Measurements from ENCODE around the gene HBP1. TPM values are rescaled to one million over a fixed set of nuclear protein-coding genes. Genes with fewer than 3 reads are reported as not detected.
"Not testable (repeated sequence)": the region's sequence is repeated elsewhere in the genome, so short reads cannot be mapped to it uniquely, and the experiment has no call there.

Gene HBP1
- total RNA-seq, 2 donors from 2014 or later = 24.3 to 33.7 TPM

GRCh38 chr7:107234436-107234835 lies 65.6 kb downstream of the HBP1 start:
- no peaks in the 10 kb centered on the region for H3K9me3 Mint-ChIP-seq
- no peaks in the 10 kb centered on the region for H3K4me1 Mint-ChIP-seq (ENCODE audit: low read depth in 2 of 2)
- no peak for DNase-seq (ENCODE audit: low spot score)
- H3K4me3 Mint-ChIP-seq = no peak overlapping the region
- no peaks in the 10 kb centered on the region for H3K27me3 Mint-ChIP-seq
- no peak for ATAC-seq
- H3K27ac Mint-ChIP-seq = no peak overlapping the region
- no peaks in the 10 kb centered on the region for H3K36me3 Mint-ChIP-seq

- H3K9me3 Mint-ChIP-seq = no peaks in the 10 kb centered on the region
- no peak for DNase-seq (ENCODE audit: low spot score)
- no peaks in the 10 kb centered on the region for H3K27me3 Mint-ChIP-seq
- H3K4me3 Mint-ChIP-seq = no peak overlapping the region
- no peaks in the 10 kb centered on the region for H3K36me3 Mint-ChIP-seq
- H3K4me1 Mint-ChIP-seq (ENCODE audit: low read depth in 2 of 2) = no peaks in the 10 kb centered on the region
- no peak for ATAC-seq
- no peak overlapping the region for H3K27ac Mint-ChIP-seq
Measured at GRCh38 chr7:107236862-107237261, 68.1 kb downstream of the HBP1 start.

DNA sequence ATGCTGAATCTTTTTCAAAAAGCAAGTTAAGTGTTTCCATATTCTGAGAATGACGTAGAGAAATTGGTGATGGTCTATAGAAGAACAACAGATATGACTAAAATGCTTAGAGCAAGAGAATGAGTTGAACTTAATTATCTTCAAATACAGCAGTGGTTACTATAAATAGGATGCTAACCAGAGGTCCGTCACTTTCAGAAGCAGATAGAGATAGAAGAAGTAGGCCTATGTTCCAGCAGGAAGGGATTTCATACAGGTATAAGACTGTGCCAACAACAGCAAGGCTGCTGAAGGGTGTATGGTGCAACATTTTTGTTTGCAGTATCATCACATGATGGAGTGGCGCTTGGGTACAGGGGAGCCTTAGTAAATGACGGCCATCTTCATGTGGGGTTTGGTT lies 68.6 kb downstream of the HBP1 start:
- Mint-ChIP-seq H3K27ac (no peak overlapping the region), H3K4me3 (no peak overlapping the region), H3K36me3 (no peaks in the 10 kb centered on the region), H3K9me3 (no peaks in the 10 kb centered on the region), H3K4me1 (ENCODE audit: low read depth in 2 of 2) (no peaks in the 10 kb centered on the region), H3K27me3 (no peaks in the 10 kb centered on the region)
- ATAC-seq = no peak
- no peak for DNase-seq (ENCODE audit: low spot score)

GRCh38 chr7:107242267-107242666 lies 73.5 kb downstream of the HBP1 start:
- H3K27me3 Mint-ChIP-seq = no peaks in the 10 kb centered on the region
- no peak overlapping the region for H3K27ac Mint-ChIP-seq
- peaks cover 0 to 3% of the 10 kb centered on the region in 2 donors for H3K4me1 Mint-ChIP-seq (ENCODE audit: low read depth in 2 of 2)
- no peak for DNase-seq (ENCODE audit: low spot score)
- no peak for ATAC-seq
- peaks cover 33% of the 10 kb centered on the region for H3K36me3 Mint-ChIP-seq
- peaks cover 11% of the 10 kb centered on the region for H3K9me3 Mint-ChIP-seq
- no peak overlapping the region for H3K4me3 Mint-ChIP-seq

- H3K27ac Mint-ChIP-seq = no peak overlapping the region
- no peak for ATAC-seq
- H3K4me1 Mint-ChIP-seq (ENCODE audit: low read depth in 2 of 2) = peaks cover 0 to 3% of the 10 kb centered on the region in 2 donors
- no peak for DNase-seq (ENCODE audit: low spot score)
- no peak overlapping the region for H3K4me3 Mint-ChIP-seq
- H3K9me3 Mint-ChIP-seq = peaks cover 11% of the 10 kb centered on the region
- peaks cover 39% of the 10 kb centered on the region for H3K36me3 Mint-ChIP-seq
- H3K27me3 Mint-ChIP-seq = no peaks in the 10 kb centered on the region
Measured at GRCh38 chr7:107244613-107245012, 75.8 kb downstream of the HBP1 start.

- H3K9me3 Mint-ChIP-seq = peaks cover 11% of the 10 kb centered on the region
- H3K36me3 Mint-ChIP-seq = peaks cover 39% of the 10 kb centered on the region
Measured at GRCh38 chr7:107246836-107247235, 78.0 kb downstream of the HBP1 start.

DNA sequence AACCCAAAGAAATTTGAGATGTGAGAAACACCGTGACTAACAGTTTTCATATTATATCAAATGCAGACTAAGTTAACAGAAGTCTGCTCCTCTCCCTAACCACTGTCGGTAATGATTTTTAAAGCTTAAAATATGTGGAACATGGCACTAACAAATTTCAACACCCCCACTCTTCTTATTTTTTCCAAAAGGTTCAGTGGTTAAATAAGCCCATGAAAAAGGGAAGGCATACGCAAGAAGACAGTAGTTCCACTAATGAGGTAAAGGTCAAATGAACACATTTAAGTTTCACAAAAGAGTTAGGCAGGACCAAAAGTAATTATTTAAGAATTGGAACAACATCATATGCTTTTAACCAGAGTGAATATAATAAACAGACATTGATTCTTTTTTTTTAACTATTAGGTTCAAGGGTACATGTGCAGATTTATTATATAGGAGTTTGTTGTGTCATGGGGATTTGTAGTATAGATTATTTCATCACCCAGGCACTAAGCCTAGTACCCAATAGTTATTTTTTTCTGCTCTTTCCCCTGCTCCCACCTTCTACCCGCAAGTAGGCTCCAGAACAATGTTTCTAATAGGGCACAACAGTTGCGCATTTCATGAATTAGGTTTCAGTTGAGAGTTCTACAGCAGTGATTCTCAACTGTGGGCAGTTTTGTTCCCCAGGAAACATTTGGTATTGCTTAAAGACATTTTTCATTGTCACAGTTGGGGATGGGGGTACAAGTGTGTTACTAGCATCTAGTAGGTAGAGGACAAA lies 79.9 kb downstream of the HBP1 start:
- peaks cover 34% of the 10 kb centered on the region for H3K36me3 Mint-ChIP-seq

More at GRCh38 chr7:107246836-107247235, 78.0 kb downstream of the HBP1 start:
- ATAC-seq; H3K27ac Mint-ChIP-seq; DNase-seq (ENCODE audit: low spot score); H3K4me1 Mint-ChIP-seq (ENCODE audit: low read depth in 2 of 2); H3K4me3 Mint-ChIP-seq; H3K27me3 Mint-ChIP-seq: not testable (repeated sequence)

GRCh38 chr7:107251963-107252362 lies 83.2 kb downstream of the HBP1 start:
- no peaks in the 10 kb centered on the region for H3K9me3 Mint-ChIP-seq
- H3K4me3 Mint-ChIP-seq = no peak overlapping the region
- peak overlapping the region in 1 of 2 donors; percentile 52 for H3K27ac Mint-ChIP-seq
- DNase-seq (ENCODE audit: low spot score) (no peak), ATAC-seq (no peak)
- H3K36me3 Mint-ChIP-seq = peaks cover 6% of the 10 kb centered on the region
- H3K27me3 Mint-ChIP-seq = no peaks in the 10 kb centered on the region
- no peaks in the 10 kb centered on the region for H3K4me1 Mint-ChIP-seq (ENCODE audit: low read depth in 2 of 2)

More for the DNA sequence above, 79.9 kb downstream of the HBP1 start:
- DNase-seq (ENCODE audit: low spot score) (no peak), ATAC-seq (no peak)
- no peak overlapping the region for H3K27ac Mint-ChIP-seq
- H3K4me3 Mint-ChIP-seq = no peak overlapping the region
- peaks cover 11% of the 10 kb centered on the region for H3K9me3 Mint-ChIP-seq
- H3K27me3 Mint-ChIP-seq = no peaks in the 10 kb centered on the region
- no peaks in the 10 kb centered on the region for H3K4me1 Mint-ChIP-seq (ENCODE audit: low read depth in 2 of 2)

Other genes starting within 250 kb of the HBP1 start
- gene PRKAR2B, start 124.3 kb upstream of the HBP1 start, total RNA-seq = 1 to 10 TPM in 1 of 2 donors, under 1 TPM in 1; 0.57 to 4.7 TPM

Measured in natural killer cell treated with Interleukin-12 subunit alpha and Interleukin-12 subunit beta and Interleukin-15 and Interleukin-18, amount 100 ng/mL, for 72 hours (primary cell).